Kidney (tissue), 14 donors: ENCODE results near the gene PPA2. TPM values are rescaled to one million over a fixed set of nuclear protein-coding genes. Genes with fewer than 3 reads are reported as not detected.
"Not testable (repeated sequence)": the region's sequence is repeated elsewhere in the genome, so short reads cannot be mapped to it uniquely, and the experiment has no call there.

Source experiments
- DNase-seq, 5 donors: peaks; one replicate each; pipeline ENCODE4 v3.0.0-alpha.2; 2013 to 2020
- FAIRE-seq: peaks from 2 replicates; lab custom pipeline; 2012; peaks lifted over from hg19 to GRCh38; lab: Jason Lieb, UNC
- H3K27ac ChIP-seq, 2 donors: one replicate each; pipeline ENCODE4 v1.7.0; 2013; ENCODE audit warnings: low read depth in 2 of 2, low read length in 2 of 2, inconsistent platforms in 1 of 2
- H3K27me3 ChIP-seq: one replicate; pipeline ENCODE4 v1.7.1; 2013; ENCODE audit warnings: low read length, inconsistent platforms; ENCODE audit not compliant: control insufficient read depth, insufficient read depth
- H3K36me3 ChIP-seq, 3 donors: one replicate each; pipeline versions ENCODE4 v1.7.0 to v1.7.1; 2013; ENCODE audit warnings: low read length in 3 of 3, control low read depth in 1 of 3, inconsistent platforms in 1 of 3; ENCODE audit not compliant: insufficient read depth in 3 of 3, control insufficient read depth in 2 of 3
- H3K4me1 ChIP-seq, 3 donors: one replicate each; pipeline versions ENCODE4 v1.7.0 to v1.7.1; 2013; ENCODE audit warnings: low read length in 3 of 3, inconsistent platforms in 1 of 3, low read depth in 1 of 3; ENCODE audit not compliant: control insufficient read depth in 2 of 3, insufficient read depth in 2 of 3
- H3K4me3 ChIP-seq, 3 donors: one replicate each; pipeline versions ENCODE4 v1.7.0 to v1.8.1; 2013; ENCODE audit warnings: low read length in 3 of 3, control low read depth in 1 of 3, inconsistent platforms in 1 of 3
- H3K9ac ChIP-seq, 3 donors: one replicate each; pipeline versions ENCODE4 v1.7.0 to v1.7.1; 2013; ENCODE audit warnings: low read length in 3 of 3, control low read depth in 1 of 3, inconsistent platforms in 1 of 3
- H3K9me3 ChIP-seq, 3 donors: one replicate each; pipeline versions ENCODE4 v1.7.0 to v1.7.1; 2013; ENCODE audit warnings: low read length in 3 of 3, control low read depth in 1 of 3, inconsistent platforms in 1 of 3; ENCODE audit not compliant: control insufficient read depth in 2 of 3, insufficient read depth in 1 of 3
- CTCF ChIP-seq: IDR thresholded peaks from 3 replicates; pipeline ENCODE4 v1.5.1; 2012; ENCODE audit warnings: mild to moderate bottlenecking, moderate library complexity, borderline replicate concordance; ENCODE audit not compliant: insufficient read depth; ENCODE audit errors: extremely low read depth
- intact Hi-C: fragments of 100-400 bp; cut with DNase I; formaldehyde crosslinking; loops from one replicate; pipeline ENCODE4 v1.11.1; 2022
- polyA plus RNA-seq: library from polyadenylated mRNA; stranded (reverse); fragments of 350-450 nt; fragmentation: Illumina TruSeq; extraction: RNeasy Lipid Tissue Mini Kit (QIAGEN cat#74804); gene quantifications from one replicate; pipeline ENCODE4 v1.2.3, GENCODE V29; 2014; ENCODE audit warnings: low read depth, low replicate concordance; ENCODE audit not compliant: insufficient read depth
- total RNA-seq: library from RNA; stranded (reverse); fragmentation: NEBNext Ultra II Directional; extraction: Animal tissue kit (Norgen Biotek cat#: 25700); gene quantifications from one replicate; pipeline ENCODE4 v1.2.1, GENCODE V29; 2021
- donor health status: control.
- donor health status: control.
- donor health status: control.
- donor health status: control.
- donor health status: control.
- donor health status: DM: yes; HTN: yes; CAD: no.
- donor health status: Normal renal cell carcinoma (clear cell type).

PPA2 gene
- total and polyA plus RNA-seq, 2 donors from 2014 or later, result 84.9 to 193 TPM

- Histone ChIP-seq H3K4me1 (peaks cover 0 to 17% (median 6%) of the 10 kb centered on the region in 3 donors), H3K27me3 (no peaks in the 10 kb centered on the region), H3K9ac (no peak overlapping the region), H3K27ac (no peak overlapping the region), H3K4me3 (no peak overlapping the region), H3K9me3 (no peaks in the 10 kb centered on the region), H3K36me3 (peaks cover 0 to 3% (median 0%) of the 10 kb centered on the region in 3 donors)
- DNase-seq (no peak), FAIRE-seq (no peak)
- intact Hi-C loops, result loop anchor here (5.0 kb wide), 1 partner anchor 327 kb away; no protein-coding TSS in a partner anchor
- TF ChIP-seq CTCF, result no peak
Measured at GRCh38 chr4:105469736-105470135, 4.1 kb downstream of the PPA2 start.

- H3K36me3 ChIP-seq, result peaks cover 0 to 3% (median 0%) of the 10 kb centered on the region in 3 donors
- H3K9me3 ChIP-seq, result no peaks in the 10 kb centered on the region
- H3K4me1 ChIP-seq, result peaks cover 0 to 17% (median 2%) of the 10 kb centered on the region in 3 donors
- FAIRE-seq (no peak), DNase-seq (no peak)
- intact Hi-C loops, result no loop called here
- H3K9ac ChIP-seq, result no peak overlapping the region
- no peak overlapping the region for H3K27ac ChIP-seq
- H3K27me3 ChIP-seq, result no peaks in the 10 kb centered on the region
- no peak overlapping the region for H3K4me3 ChIP-seq
- TF ChIP-seq CTCF, result no peak
Measured at GRCh38 chr4:105466580-105466979, 7.3 kb downstream of the PPA2 start.

DNA sequence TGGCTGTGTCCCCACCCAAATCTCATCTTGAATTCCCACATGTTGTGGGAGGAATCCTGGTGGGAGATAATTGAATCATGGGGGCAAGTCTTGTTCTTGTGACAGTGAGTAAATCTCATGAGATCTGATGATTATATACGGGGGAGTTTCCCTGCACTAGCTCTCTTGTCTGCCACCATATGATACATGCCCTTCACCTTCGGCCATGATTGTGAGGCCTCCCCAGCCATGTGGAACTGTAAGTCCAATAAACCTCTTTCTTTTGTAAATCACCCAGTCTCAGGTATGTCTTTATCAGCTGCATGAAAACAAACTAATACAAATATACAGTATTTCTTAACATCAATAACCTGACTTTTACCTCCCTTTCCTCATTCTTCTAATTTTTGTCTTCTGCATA is 9.3 kb downstream of the PPA2 start:
- H3K27me3 ChIP-seq, DNase-seq, H3K4me1 ChIP-seq, H3K9me3 ChIP-seq, intact Hi-C loops, FAIRE-seq, H3K4me3 ChIP-seq, H3K27ac ChIP-seq, H3K9ac ChIP-seq, H3K36me3 ChIP-seq: not testable (repeated sequence)

DNA sequence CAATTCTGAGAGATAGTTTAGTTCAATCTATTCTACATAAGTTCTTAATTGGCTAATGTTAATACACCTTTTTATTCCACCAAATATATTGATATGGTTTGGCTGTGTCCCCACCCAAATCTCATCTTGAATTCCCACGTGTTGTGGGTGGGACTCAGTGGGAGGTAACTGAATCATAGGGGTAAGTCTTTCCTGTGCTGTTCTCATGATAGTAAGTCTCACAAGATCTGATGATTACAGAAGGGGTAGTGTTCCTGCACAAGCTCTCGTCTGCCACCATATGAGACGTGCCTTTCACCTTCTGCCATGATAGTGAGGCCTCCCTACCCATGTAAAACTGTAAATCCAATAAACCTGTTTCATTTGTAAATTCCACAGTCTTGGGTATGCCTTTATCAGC is 11.3 kb downstream of the PPA2 start:
- intact Hi-C loops, result no loop called here
- Histone ChIP-seq H3K4me1 (no peaks in the 10 kb centered on the region), H3K4me3 (no peak overlapping the region), H3K27ac (no peak overlapping the region), H3K9ac (no peak overlapping the region), H3K9me3 (no peaks in the 10 kb centered on the region), H3K27me3 (no peaks in the 10 kb centered on the region), H3K36me3 (peaks cover 0 to 3% (median 0%) of the 10 kb centered on the region in 3 donors)
- no peak for TF ChIP-seq CTCF
- no peak for FAIRE-seq
- no peak for DNase-seq
